HG02981 (cell line): ENCODE data around the gene SCMH1.
A peak's percentile ranks its signal among the peaks of the same experiment; 100 is the strongest.
"Not testable (repeated sequence)": the region's sequence is repeated elsewhere in the genome, so short reads cannot be mapped to it uniquely, and the experiment has no call there.

Source experiments
- ATAC-seq: cut with Tn5 transposase; IDR thresholded peaks from one replicate; pipeline ENCODE4 v1.9.1; 2021; ENCODE audit warnings: mild to moderate bottlenecking, moderate library complexity; ENCODE audit not compliant: unreplicated experiment

Gene SCMH1

DNA sequence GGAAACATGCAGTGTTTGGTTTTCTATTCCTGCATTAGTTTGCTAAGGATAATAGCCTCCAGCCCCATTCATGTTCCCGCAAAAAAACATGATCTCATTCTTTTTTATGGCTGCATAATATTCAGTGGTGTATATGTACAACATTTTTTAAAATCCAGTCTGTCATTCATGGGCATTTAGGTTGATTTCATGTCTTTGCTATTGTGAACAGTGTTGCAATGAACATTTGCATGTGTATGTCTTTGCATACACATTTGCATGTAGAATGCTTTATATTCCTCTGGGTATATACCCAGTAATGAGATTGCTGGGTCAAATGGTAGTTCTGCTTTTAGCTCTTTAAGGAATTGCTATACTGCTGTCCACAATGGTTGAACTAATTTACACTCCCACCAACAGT lies 9.0 kb upstream of the SCMH1 start:
- ATAC-seq, result not testable (repeated sequence)

DNA sequence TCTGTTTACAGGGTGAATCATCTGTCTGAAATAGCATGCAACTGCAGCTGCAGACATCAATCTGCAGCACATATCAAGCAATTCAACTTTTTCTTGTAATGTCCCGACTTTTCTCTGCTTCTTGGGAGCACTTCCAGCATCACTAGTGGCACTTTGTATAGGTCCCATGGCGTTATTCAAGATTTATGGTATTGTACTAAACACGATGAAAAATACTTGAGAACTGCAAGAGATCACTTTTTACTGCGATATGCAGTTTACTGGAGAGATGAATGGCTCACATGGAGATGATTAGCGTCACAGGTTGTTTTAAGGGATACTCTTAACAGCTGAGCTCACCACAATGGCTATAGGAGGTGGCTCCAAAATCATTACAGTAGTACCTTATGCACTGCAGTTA lies 7.2 kb upstream of the SCMH1 start:
- no peak for ATAC-seq

DNA sequence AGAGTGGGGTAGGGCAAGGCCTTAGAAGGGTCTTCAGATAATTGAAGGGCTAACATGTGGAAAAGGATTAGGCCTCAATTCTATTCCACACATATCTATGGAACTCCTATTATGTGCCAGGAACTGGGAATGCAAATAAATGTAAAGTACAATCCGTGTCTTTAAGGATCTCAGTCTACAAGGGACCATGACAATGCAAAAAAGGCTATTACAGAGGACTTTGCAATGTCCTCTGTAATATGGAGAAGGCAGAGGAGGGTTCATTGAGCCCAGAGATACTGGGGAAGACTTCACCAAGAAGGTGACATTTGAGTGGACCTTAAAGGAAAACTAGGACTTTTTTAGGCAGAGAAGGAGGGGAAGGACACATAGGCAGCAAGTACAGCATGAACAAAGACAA lies 4.5 kb upstream of the SCMH1 start:
- ATAC-seq, result no peak

DNA sequence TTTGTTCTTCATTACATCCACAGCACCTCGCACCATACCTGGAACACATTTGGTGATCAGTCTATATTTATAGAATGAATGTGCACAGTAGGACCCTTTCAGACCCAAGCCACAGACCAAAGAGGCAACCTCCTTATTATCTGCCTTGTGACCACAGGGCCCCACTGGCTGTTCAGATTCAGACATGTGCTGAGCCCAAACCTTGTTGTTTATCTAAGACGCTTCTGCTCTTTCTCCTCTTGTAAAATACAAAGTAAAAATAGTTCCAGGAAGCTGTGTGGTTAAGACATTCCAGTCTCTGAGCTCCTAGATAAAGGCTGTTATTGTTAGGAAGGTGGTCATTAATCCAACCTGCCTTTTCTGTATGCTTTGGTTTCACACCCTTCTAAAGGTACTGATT lies 3.6 kb upstream of the SCMH1 start:
- no peak for ATAC-seq

DNA sequence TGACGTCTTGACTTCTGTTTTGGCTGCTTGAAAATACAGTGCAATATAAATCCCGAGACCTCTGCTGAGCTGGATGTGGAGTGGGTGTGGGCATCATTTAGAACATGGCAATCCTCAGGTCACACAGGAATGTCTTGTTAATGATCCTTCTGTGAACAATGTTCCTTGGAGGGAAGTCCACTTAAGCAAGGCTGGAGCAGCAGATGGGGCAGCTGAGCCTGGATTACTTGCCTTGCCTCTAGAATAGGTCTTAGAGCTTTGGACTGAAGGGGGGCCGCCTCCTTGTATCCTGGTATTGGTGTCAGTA lies 926 bp upstream of the SCMH1 start:
- no peak for ATAC-seq

DNA sequence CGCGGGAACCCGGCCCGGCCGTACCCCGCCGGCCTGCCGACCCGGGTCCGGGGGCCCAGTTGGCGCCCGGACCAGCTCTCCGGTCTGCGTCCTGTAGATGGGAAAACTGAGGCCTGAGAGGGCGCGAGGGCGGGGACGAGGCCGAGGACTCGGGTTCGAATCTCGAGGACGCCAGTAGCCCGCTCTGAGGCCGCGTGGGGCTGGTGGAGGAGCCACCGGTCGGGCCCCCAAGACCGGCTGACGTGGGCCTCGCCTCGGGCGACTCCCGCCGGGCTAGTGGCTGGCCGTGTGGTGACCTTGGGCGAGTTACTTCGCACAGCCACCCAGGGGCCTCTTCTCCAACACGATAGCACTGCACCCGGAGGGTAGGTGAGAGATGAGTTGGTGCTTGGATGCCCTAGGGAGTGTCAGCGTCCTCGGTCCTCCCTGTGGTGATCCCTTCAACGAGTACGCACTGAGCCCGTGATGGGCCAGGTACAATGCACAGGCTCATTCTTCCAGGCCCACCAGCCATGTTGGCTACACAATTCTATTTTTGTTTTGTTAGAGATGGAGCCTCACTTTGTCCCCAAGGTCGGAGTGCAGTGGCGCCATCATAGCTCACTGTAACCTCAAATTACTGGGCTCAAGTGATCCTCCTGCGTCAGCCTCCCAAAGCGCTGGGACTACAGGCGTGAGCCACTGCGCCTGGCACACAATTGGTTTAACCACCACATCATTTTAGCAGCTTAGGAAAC lies 404 bp upstream of the SCMH1 start:
- peak; percentile 12 for ATAC-seq

DNA sequence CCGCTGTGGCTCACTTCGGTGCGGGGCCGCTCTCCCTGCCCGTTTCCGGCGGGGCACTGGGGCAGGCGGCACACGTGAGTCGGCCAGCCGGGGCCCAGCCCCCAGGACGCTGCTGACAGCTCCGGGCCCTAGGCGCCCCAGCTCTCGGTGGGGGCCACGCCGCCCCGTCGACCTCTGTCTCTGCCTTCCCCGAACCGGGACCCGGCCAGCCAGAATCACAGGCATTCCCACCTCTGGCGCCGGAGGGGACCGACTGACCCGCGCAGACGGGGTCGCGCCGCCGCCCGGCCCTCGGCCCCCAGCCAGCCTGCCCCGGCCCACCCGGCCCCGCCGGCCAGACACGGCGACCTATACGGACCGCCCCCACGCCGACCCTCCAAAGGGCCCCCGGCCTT lies 755 bp downstream of the SCMH1 start:
- peak; percentile 58 for ATAC-seq

DNA sequence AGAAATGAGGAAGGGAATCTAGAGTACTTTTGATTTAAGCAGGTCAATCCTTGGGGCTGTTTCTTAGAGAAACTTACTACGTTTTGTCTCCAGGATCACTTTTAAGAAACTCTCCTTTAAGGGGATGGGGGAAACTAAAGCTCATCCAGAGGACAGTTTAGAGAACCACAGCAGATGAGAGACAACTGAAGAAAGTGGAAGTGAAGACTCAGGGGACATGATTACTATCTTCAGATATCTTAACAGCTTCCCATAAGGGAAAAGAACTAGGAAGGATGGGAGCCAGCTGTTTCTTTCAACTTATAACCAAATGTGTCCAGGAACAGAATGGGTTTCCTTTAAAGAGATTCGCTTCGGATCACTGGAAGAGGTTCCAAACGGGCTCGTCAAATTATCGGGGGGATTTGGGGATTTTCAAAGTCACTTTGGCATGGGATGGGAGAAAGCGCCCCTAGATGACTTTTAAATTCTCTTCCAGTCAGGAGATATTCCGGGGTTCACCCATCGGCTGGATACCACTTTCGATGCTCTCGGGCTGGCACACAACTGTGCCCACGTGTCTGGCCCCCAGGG lies 1.2 kb downstream of the SCMH1 start:
- no peak for ATAC-seq

DNA sequence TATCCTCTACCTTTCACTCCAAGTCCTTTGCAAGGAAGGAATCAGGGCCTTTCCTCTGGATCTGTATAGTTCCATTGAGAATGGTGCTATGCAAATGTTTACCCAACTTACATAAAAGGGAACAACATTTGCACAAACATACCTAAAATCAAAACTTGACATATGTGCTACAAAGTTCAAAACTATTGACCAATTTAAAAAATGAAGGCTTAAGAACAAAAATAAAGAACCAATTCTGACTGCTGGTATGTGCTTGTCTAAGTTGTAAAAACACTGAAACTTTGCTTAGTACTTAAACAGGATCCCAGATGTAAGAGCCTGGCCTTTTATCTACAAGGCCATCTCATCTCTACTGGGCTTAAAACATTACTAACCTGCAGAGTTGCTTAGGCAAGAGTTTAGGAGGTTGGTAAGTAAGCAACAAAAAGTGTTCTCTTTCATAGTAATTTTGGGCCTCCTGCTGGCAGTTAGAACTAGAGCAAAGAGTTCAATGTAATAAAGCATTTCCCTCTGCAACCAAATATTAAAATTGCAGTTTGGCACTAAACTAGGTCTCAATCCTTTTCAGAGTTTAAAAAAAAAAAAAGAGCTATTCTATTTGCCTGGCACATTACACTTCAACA lies 2.0 kb downstream of the SCMH1 start:
- ATAC-seq, result no peak

DNA sequence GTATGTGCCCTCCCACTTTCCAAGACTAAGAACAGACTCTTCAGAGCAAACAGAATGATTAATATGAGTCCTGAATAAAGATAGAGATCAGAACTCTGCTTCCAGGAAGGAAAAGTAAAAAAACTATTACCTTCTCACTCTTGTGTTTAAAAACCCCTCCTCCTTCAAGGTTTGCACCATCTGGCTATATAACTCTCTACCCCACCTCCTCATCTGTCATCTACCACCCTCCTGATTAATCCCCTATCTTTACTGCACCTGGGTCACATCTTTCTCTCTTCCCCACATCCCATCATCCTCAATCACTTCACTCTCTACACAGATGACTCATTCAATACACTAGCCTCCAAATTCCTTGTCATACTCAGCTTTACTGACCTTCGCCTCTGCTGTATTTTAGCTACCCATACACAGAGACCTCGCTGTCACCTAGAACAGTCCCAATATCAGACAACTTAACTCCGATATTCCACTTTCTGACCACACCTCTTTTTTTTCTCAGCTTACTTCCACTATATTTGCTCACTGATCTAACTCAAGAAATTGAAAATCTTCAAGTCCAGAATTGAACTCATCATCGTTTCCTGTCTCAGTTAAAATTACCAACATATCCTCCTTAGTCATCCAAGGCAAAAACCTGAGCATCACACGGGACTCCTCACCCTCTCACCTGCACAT lies 3.7 kb downstream of the SCMH1 start:
- no peak for ATAC-seq

DNA sequence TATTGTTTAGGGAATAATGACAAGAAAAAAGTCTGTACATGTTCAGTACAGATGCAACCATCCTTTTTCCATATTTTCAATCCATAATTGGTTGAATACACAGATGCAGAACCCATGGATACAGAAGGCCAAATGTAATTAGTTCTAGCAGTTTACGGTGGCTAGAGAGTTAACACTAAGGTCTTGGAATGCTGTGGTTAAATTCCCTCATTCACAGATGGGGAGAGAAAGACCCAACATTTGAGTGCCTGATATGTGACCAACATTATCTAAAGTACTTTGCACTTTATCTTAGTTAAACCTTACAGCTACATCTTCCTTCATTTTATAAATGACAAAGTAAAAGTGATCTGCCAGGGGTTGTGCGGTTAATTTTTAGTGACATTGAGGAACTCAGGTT lies 5.3 kb downstream of the SCMH1 start:
- ATAC-seq, result no peak

DNA sequence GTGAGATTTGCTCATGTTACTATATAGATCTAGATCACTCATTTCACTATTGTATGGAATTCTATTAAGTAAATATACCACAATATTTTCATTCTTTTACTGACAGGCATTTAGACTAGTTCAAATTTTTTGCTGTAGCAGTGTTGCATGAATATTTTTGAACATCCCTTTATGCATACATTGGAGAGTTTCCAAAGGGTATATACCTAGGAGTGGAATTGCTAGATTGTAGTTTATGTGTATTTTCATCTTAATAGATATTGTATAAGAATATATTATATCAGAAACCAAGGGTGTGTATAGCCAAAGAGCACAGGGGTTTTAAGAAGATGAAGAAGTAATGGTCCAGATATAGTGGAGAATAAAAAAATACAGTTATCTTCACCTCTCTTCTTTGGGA lies 6.2 kb downstream of the SCMH1 start:
- no peak for ATAC-seq

DNA sequence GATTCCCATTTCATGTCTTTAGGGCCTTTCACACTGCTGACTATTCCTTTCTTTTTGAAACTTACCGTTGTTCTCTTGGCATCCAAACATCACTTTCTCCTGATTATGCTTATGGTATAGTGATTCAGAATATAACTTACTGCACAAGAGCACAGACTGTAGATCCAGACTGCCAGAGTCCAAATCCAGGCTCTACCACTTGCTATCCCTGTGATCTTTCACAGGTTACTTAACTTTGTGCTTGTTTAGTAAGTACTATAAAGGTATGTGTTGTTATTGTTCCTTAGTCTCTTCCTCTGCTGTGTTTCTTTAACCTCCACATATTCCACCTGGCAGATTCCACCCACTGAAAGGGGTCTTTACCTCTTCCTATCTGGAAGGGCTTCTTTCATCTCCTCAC lies 8.4 kb downstream of the SCMH1 start:
- no peak for ATAC-seq

DNA sequence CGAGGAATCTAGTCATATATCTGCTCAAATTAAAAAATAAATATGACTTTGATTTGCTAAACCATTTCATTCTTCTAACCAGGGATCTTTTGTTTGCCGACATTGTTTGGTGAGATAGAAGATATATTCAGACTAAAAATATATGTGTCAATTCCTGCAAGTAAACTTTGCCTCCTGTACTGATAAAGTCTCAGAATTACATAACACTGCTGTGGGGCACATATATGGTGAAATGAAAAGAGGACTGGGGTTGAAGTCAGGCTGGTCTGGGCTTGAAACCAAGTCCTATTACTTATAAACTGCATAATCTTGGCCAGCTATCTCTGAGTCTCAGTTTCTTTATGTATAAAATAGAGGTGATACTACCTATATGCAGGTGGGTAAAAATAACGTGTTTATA lies 9.8 kb downstream of the SCMH1 start:
- no peak for ATAC-seq

DNA sequence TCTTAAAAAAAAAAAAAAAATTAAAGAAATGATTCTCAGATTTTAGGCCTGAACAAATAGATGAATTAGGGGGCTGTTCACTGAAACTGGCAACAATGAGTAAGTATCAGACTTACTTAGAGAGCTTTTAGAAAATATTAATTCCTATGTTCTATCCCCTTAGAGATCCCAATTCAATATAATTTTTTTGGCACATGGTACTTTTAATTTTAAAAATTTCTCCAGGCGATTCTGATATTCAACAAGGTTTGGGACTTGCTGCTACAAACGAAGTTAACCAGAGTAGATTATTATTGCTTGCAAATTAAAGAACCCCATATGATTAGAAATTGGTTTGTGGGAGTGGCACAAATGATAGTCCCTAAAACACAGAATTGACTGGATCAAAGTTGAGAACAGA lies 11.4 kb downstream of the SCMH1 start:
- ATAC-seq, result no peak

DNA sequence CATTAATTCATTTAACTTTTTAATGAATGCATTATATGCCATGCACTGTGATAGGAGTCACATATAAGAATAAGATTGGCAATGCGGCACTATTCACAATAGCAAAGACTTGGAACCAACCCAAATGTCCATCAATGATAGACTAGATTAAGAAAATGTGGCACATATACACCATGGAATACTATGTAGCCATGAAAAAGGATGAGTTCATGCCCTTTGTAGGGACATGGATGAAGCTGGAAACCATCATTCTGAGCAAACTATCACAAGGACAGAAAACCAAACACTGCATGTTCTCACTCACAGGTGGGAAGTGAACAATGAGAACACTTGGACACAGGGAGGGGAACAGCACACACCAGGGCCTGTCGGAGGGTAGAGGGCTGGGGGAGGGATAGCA lies 12.9 kb downstream of the SCMH1 start:
- not testable (repeated sequence) for ATAC-seq

DNA sequence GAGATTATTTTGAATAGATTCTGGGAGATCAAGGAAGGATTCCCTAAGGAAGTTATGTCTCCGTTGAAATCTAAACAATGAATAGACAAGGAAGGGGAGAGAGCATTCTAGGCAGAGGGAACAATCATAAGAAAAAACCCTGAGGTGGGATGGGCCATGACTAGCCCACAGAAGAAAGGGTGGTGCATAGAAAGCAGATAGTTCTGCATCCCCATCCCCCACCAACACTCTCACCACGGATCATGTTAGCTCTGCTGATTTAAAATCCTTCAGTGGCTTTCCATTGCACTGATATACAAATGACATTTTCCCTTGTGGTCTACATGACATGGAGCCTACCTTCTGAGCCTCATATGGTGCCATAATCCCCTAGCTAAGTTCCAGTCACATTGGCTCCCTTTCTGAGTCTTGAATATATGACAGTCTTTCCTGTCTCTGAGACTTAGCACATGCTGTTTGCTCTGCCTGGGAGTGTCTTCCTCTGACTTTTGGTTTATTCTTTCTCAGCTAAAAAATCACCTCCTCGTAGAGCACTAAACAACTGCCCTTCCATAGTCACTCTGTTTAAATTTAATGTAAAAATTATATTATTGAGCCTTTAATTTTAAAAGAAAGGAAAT lies 15.2 kb downstream of the SCMH1 start:
- no peak for ATAC-seq

DNA sequence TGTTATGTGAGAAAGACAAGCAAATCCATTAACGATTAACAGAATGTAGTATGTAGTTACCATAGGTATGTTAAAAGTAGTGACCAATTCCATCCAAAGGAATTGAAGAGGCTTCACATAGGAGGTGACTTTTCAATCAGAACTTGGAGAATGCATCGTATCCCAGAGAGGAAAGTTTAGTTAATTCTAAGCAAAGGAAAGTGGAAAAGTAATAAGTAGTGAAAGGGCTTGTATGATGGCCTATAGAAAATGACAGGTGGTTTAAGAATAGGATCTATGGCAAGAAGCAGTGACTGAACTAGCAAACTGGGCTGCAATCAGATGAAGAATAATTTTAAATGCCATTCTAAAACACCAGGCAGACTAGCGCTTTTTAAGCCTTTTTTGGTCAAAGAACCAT lies 16.6 kb downstream of the SCMH1 start:
- no peak for ATAC-seq

DNA sequence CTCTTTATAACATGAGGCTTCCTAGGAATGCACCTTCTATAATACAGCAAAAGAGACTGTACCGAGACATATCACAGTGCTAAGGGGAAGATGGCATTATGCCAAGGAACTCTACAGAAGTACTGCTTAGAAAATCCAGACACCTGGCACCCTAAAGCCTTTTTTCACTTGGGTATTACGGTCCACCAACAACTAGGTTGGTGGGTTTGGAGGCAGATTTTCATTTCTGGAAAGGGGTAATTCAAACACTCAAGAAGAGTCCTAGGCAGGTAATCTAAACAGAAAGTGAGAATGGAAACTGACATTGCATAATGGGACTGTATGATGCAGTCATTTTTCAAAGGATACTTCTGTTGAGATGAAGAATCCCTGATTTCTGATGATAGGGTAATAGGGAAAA lies 19.6 kb downstream of the SCMH1 start:
- peak; percentile 65 for ATAC-seq

DNA sequence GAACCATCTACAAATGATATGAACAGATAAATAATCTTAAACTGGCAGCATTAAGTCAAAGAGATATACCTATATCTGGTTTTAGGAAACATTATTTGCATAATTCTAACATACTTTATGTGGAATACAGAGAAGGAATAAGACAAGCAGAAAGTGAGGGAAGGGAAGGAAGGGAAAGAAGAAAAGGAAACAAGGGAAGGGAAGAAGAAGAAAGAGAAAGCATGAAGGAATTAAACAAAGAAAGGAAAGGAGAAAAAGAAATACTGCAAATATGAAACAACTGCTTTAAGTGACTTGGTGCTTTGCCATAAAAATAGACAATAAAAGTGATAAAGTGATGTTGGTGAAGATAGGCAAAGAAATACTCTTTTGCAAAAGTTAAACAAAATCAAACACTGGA lies 20.1 kb downstream of the SCMH1 start:
- no peak for ATAC-seq

DNA sequence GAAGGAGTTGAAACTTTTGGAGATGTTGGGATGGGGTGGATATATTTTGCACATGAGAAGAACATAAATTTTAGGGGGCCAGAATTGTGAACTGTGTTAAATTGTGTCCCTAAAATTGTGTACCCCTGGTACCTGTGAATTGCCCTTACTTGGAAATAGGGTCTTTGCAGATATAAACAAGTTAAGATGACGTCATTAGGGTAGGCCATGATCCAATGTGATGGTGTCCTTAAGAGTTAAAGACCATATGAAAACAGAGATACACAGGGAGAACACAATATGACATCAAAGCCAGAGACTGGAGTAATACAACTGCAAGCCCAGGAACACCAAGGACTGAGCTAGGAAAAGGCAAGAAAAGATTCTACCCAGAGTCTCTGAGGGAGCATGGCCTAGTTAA lies 24.0 kb downstream of the SCMH1 start:
- ATAC-seq, result no peak

DNA sequence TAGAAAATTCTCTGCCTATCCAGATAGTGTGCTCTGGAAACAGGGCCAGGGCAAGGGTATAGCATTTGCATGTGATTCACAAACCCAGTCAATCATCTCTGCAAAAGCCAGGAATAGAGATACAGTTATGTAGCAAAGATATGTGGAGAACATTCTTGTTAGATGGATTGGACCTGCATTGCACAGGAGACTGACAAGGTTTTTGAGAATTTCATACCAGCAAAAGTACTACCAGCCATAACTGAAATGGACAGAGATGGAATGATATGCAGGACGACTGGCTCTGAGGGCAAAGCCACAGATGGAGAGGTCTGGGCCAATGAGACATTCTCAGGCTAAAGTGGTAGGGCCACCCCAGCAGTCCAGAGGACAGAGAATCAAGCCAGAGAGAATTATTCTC lies 24.7 kb downstream of the SCMH1 start:
- ATAC-seq, result no peak
